ENCODE results near the gene GRID2.

DNA sequence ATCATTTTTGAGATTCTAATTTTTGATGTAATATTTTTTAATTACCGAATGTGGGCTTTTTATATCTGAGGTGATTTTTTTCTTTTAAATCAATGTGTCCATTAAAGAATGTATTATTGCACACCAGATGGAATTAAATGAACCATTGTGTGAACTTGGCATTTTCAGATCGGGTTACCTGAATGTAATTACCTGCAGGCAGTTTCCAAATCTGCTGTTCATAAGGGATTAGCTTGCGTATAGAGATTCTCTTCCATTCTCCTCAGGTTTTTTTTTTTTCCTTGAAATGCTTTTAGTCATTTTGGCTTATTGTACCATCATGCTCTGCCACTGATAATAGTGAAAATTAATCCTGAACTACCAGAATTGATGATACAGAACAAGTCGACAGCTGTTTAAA lies 1013.3 kb downstream of the GRID2 start:
- TF ChIP-seq, protein P1, sequence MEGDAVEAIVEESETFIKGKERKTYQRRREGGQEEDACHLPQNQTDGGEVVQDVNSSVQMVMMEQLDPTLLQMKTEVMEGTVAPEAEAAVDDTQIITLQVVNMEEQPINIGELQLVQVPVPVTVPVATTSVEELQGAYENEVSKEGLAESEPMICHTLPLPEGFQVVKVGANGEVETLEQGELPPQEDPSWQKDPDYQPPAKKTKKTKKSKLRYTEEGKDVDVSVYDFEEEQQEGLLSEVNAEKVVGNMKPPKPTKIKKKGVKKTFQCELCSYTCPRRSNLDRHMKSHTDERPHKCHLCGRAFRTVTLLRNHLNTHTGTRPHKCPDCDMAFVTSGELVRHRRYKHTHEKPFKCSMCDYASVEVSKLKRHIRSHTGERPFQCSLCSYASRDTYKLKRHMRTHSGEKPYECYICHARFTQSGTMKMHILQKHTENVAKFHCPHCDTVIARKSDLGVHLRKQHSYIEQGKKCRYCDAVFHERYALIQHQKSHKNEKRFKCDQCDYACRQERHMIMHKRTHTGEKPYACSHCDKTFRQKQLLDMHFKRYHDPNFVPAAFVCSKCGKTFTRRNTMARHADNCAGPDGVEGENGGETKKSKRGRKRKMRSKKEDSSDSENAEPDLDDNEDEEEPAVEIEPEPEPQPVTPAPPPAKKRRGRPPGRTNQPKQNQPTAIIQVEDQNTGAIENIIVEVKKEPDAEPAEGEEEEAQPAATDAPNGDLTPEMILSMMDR (IDR thresholded peaks at IDR 0.05) = no peak
- no peak for TF ChIP-seq ZFX (IDR thresholded peaks at IDR 0.05; ENCODE audit: borderline replicate concordance)
